ENCODE results near the gene JOSD2. TPM values are rescaled to one million over a fixed set of nuclear protein-coding genes. Genes with fewer than 3 reads are reported as not detected.

The JOSD2 gene, protein sequence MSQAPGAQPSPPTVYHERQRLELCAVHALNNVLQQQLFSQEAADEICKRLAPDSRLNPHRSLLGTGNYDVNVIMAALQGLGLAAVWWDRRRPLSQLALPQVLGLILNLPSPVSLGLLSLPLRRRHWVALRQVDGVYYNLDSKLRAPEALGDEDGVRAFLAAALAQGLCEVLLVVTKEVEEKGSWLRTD
- 20.5 and 21.0 TPM in 2 replicates for total RNA-seq

- DNase-seq (ENCODE audit: low read depth in 2 of 2) = peak; percentile 99
These were observed at the start of gene JOSD2 for GRCh38 chr19:50511069-50511822. JOSD2 (minus strand) TSS chr19:50511191; CDS start chr19:50510431, 760 bp downstream.

- no peak for DNase-seq (ENCODE audit: low read depth in 2 of 2)
These were observed 48.6 kb upstream of the JOSD2 start for GRCh38 chr19:50559636-50560035.

DNA sequence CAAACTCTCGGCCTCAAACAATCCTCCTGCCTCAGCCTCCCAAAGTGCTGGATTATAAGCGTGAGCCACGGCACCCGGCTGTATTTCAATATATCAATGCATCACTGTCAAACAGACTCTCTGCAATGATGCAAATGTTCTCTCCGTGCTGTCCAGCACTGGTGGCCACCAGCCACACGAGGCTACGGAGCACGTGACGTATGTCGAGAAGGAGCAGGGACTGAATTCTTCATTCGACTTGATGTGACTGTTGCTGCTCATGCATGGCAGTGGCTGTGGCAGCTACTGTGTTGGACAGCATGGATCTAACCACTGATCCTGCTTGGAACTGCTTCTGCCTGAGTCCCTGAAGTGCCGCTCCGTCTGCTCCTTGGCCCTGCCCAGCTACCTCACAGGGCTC lies 47.5 kb upstream of the JOSD2 start:
- DNase-seq (ENCODE audit: low read depth in 2 of 2) = no peak

GRCh38 chr19:50558039-50558438 lies 47.0 kb upstream of the JOSD2 start:
- no peak for DNase-seq (ENCODE audit: low read depth in 2 of 2)

DNA sequence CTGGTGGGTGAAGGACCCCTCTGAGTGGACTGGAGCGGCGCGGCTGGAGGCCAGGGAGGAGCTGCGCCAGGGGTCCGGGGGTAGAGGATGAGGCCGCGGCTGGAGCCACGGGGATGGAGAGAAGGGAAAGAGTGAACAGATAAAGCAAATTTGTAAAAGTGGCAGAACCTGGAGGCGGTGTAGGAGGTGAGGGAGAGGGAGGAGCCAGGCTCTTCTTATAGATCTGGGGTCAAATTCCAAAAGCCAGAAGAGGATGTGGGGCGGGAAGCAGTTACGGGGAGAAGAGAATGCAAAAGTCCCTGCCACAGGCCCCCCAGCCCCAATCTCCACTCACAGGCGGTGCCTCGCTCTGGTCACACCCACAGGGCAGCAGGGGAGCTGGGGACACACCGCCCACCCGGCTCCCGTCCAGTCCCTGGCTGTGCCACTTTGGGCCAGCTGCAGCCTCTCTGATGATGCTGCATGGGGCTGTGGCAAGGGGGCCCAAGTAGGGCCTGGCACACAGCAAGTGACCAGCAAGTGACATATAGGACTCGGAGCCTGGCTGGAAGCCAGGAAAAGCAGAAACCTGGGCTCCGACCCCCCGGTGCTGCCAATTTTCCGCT lies 46.1 kb upstream of the JOSD2 start:
- no peak for DNase-seq (ENCODE audit: low read depth in 2 of 2)

DNA sequence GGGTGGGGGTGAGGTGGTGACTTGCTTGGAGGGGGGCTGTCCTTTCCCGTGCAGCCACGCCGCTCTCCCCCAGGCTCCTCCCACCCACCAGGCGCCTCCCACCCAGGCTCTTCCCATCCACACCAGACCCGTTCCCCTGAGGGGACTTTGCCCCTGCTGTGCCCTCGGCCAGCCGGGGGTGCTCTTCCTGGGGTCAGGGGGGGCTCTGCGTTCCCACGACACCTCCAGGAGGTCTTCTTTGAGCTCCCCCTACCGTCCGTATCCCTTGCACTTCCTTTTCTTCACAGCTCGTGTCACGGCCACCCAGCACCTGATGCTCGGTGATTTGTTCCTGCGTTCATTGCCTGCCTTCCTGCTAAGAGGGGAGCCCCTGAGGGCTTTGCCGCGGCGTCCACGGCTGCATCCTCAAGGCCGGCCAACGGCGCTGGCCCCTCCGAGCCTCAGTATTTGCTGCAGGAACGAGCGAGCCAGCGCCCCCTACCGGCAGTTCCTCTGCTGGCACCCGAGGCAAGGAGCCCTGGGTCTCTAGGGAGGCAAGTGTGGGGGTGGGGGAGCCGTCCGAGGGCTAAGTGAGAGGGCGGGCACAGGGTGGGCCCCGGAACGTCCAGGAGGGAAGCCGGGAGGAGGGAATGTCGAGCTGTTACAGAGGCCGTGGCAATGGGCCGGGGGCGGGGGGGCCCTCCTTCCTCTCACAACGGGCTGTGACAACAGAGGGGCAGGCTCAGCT lies 45.5 kb upstream of the JOSD2 start:
- DNase-seq (ENCODE audit: low read depth in 2 of 2) = peak; percentile 71 to 77

GRCh38 chr19:50555450-50556281 lies 44.7 kb upstream of the JOSD2 start:
- no peak for DNase-seq (ENCODE audit: low read depth in 2 of 2)

GRCh38 chr19:50555033-50555432 lies 44.0 kb upstream of the JOSD2 start:
- DNase-seq (ENCODE audit: low read depth in 2 of 2) = no peak

GRCh38 chr19:50554212-50554611 lies 43.2 kb upstream of the JOSD2 start:
- DNase-seq (ENCODE audit: low read depth in 2 of 2) = no peak

DNA sequence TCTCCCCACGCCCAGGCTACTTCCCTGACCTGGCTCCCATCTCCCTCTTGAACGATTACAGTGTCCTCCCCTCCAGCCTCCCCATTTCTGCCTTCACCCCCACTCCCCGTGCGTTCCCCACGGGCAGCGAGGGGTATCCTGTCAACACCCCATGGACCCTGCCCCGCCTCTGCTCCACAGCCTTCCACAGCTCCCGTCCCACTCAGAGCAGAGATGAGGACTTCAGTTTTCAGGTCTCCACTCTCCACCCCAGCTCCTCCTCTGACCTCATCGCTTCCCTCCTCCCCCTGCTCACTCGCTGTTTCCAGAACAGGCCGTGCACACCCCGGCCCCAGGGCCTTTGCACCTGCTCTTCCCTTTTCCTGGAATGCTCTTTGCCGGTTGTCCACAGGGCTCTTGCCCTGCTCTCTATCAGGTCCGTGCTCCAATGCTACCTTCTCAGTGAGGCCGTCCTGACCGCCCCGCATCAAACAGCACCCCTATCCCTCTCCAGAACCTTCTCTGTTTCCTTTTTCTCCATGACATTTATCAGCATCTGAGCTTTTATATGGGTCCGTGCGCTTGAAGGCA lies 42.2 kb upstream of the JOSD2 start:
- no peak for DNase-seq (ENCODE audit: low read depth in 2 of 2)

- DNase-seq (ENCODE audit: low read depth in 2 of 2) = no peak
These were observed 41.5 kb upstream of the JOSD2 start for GRCh38 chr19:50552540-50552939.

DNA sequence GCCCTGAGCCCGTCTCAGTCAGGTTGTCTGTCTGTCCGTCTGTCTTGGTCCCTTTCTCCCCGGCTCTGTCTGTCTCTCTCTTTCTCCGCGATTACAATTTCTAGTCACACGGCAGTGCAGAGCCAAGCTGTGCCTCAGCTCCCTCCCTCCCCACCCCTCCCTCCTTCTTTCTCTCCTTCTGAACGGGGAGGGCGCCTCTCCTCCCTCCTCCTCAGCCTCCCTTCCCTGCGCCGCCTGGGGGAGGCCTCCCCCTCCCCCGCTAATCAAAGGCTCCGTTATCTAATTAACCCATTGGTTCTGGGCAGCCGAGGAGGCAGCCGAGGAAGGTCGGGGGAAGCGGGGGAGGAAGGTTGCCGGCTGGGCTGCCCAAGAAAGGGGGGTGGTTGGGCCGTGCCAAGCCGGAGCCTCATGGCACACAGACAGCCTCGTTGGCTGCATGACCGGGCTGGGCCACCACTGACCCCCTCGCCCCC lies 40.8 kb upstream of the JOSD2 start:
- no peak for DNase-seq (ENCODE audit: low read depth in 2 of 2)

DNA sequence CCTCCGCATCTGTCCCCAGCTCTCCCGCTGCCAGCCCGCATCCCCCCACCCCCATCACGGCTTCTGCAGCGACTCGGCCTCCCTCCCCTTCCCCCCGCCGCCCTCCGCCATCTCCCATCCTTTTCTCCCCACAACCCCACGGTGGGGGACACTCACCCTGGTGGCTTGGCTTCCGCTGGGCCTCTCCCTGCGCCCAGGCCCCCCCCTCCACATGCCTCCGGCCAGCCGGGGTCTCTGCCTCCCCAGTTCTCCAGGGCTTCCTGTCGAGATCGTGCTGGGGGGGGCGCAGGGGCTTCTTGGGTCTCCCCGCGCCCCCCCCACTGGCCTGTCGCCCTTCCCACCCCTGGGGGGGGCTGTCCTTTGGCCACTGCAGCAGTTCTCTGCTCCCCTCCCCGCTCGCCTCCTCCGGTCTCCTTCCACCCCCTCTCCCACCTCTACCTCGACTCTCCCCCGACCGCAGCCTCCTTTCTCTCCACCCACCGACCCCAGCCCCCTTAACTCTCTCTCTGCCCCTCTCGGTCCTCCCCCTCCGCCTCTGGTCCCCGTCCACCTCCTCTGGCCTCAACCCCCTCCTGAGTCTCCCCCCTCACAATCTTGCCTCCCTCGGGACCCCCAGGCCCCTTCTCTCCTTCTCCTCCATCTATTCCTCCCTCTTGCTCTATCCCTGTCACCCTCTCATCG lies 40.2 kb upstream of the JOSD2 start:
- no peak for DNase-seq (ENCODE audit: low read depth in 2 of 2)

DNA sequence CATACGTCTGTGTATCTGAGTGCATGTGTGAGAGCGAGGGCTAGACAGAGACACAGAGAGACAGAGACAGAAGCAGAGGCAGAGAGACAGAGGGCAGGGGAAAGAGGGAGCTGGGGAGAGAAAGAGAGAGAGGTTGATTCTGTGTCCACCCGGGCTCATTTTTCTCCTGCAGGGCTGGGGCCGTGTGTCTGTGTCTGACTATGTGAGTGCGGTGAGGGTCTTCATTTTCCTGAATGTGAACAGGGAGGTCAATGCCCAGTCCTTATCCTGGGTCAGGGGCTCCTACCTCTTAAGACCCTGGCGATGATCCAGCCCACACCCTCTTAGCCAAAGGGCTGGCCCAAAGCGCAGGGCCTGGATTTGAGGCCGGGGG lies 39.6 kb upstream of the JOSD2 start:
- no peak for DNase-seq (ENCODE audit: low read depth in 2 of 2)

DNA sequence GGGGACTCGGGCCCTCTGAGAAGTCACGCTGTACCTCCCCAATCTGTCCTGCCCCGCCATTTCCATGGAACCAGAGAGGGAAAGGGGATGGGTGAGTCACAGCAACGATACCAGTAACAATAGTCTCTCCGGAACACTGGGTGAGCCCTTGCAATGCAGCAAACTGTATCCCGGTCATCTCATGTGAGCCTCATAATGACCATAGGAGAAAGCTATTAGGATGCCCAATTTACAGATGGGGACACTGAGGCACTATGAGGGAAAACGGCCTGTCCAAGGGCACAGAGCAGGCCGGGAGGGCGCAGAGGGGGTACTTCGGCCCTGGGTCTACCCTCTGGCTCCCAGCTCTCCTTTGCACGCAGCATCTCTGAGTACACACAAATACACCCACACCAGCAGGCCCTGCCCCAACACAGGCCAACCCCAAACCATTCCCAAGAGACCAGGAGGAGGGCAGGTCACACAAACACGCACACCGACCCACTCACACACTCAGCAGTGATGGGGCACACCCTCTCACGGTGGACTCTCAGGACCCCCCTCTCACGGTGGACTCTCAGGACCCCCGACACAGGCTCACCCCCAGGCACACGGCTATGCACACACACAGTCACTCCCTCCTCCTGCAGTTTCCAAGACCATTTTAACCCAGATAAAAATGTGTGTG lies 39.1 kb upstream of the JOSD2 start:
- no peak for DNase-seq (ENCODE audit: low read depth in 2 of 2)

GRCh38 chr19:50549059-50549926 lies 38.3 kb upstream of the JOSD2 start:
- no peak for DNase-seq (ENCODE audit: low read depth in 2 of 2)

DNA sequence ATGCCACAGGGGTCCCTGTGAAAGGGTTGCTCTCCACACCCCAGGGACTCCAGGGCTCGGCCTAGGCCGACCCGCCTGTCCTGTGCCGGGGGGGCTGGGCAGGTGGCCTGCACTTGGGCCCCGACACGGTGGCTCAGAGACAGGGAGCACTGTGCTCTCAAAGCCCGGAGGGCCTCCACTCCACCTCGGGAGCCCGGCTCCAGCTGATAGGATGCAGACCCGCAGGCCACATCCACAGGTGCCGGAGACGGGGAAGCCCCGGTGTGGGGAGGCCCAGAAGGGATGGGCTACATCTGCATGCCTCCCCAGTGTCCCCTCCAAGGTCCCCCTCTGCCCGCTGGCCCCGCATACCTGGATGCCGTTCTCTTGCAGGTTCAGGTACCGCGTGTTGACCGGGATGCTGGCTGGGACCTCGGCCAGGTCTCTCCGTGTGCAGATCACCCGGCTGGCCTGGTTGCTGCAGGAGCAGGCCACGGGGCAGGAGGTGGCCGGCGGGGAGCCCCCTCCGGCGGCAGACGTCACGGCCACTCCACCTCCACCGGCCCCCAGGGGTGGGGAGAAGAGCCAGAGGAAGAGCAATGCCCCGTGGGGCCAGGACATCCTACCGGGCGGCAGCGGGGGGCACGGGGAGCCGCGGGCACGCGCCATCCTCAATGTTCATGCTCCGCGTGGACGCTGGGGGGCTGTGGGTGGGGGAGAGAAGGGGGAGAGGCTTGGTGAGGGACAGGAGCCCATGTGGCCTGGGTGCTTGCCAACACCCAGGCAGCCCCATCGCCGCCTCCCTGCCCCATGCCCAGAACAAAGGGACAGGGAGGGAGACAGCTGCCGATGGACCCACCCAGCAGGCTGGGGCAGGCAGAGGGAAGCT lies 37.4 kb upstream of the JOSD2 start:
- DNase-seq (ENCODE audit: low read depth in 2 of 2) = no peak

Measured in lung microvascular endothelial cell (primary cell).